K562 (cell line): Measurements from ENCODE around the gene DENND4C. TPM values are rescaled to one million over a fixed set of nuclear protein-coding genes. Genes with fewer than 3 reads are reported as not detected.
A peak's percentile ranks its signal among the peaks of the same experiment; 100 is the strongest.

ENCODE experiments used
- ATAC-seq: fragments of 200-7000 bp; cut with Tn5 transposase; 3 replicates; pipeline ENCODE4 v1.9.1; 2020; ENCODE audit warnings: moderate library complexity
- BruUV-seq: library from RNA; stranded (reverse); fragments of 400-500 nt; replicated peaks from 2 replicates; lab custom pipeline; 2021; lab: Mats Ljungman, UMichigan
- CTCF ChIA-PET: fragments of 300-600 bp; formaldehyde crosslinking; extraction: SDS; loops from one replicate; lab custom pipeline; 2021; ENCODE audit warnings: low intra/inter-chr PET ratio; lab: Yijun Ruan, JAX
- POLR2A ChIA-PET: fragments of 300-600, 350-650 bp; sonication (Branson Sonifier 250); formaldehyde crosslinking; extraction: SDS; loops from one replicate; lab custom pipeline; 2021; ENCODE audit warnings: antibody characterized with exemption, inconsistent platforms; lab: Yijun Ruan, JAX
- DNase-seq, 4 experiments: peaks; one replicate each; pipeline versions ENCODE4 v3.0.0 to v3.0.0-alpha.2; 2011 to 2018; ENCODE audit warnings: low spot score in 3 of 4, mixed read lengths in 3 of 4; ENCODE audit errors: extremely low read depth in 1 of 4
- FAIRE-seq: peaks from 2 replicates; lab custom pipeline; 2011; peaks lifted over from hg19 to GRCh38; lab: Jason Lieb, UNC
- H2AFZ ChIP-seq: 2 replicates; pipeline ENCODE4 v1.6.0; 2011; ENCODE audit warnings: low read depth, low read length, control low read depth, inconsistent platforms
- H3K27ac ChIP-seq: fragments of 200-600 bp; 3 replicates; pipeline ENCODE4 v1.8.0; 2011; ENCODE audit warnings: low read depth, mild to moderate bottlenecking, control low read depth, inconsistent platforms, low read length, moderate library complexity, mixed read lengths; ENCODE audit errors: extremely low read depth
- H3K27me3 ChIP-seq, 2 experiments: fragments of 300-600 bp in 1 of 2; 2 replicates in 1 of 2; 3 replicates in 1 of 2; pipeline versions ENCODE4 v1.6.0 to v1.8.0; 2011; ENCODE audit warnings: inconsistent platforms in 2 of 2, low read length in 2 of 2, mild to moderate bottlenecking in 1 of 2, mixed read lengths in 1 of 2, moderate library complexity in 1 of 2; ENCODE audit not compliant: control insufficient read depth in 2 of 2, insufficient read depth in 2 of 2
- H3K36me3 ChIP-seq: fragments of 300-600 bp; 3 replicates; pipeline ENCODE4 v1.8.0; 2011; ENCODE audit warnings: mild to moderate bottlenecking, low read length, inconsistent platforms; ENCODE audit not compliant: control insufficient read depth, insufficient read depth
- H3K4me1 ChIP-seq, 2 experiments: fragments of 200-600 bp in 1 of 2; replicated peaks in 1 of 2; 2 replicates in 1 of 2; 3 replicates in 1 of 2; pipeline versions ENCODE4 v1.5.1 to v1.8.0; 2011; ENCODE audit warnings: inconsistent platforms in 2 of 2, low read length in 2 of 2, mild to moderate bottlenecking in 1 of 2, mixed read lengths in 1 of 2, moderate library complexity in 1 of 2; ENCODE audit not compliant: control insufficient read depth in 2 of 2, insufficient read depth in 2 of 2
- H3K4me2 ChIP-seq: 2 replicates; pipeline ENCODE4 v1.6.1; 2011; ENCODE audit warnings: low read length, control low read depth, inconsistent platforms, mixed read lengths; ENCODE audit not compliant: insufficient read depth
- H3K4me3 ChIP-seq: fragments of 200-600 bp; sonication (generic), shearing (Covaris generic); 2 replicates; pipeline ENCODE4 v1.5.1; 2016; ENCODE audit warnings: control low read depth, inconsistent platforms
- H3K79me2 ChIP-seq: fragments of 200-600 bp; 3 replicates; pipeline ENCODE4 v1.8.0; 2011; ENCODE audit warnings: low read length, inconsistent platforms; ENCODE audit not compliant: control insufficient read depth, insufficient read depth
- H3K9ac ChIP-seq, 2 experiments: 2 replicates each; pipeline versions ENCODE4 v1.6.0 to v1.6.1; 2011; ENCODE audit warnings: low read depth in 2 of 2, low read length in 2 of 2, control low read depth in 1 of 2, inconsistent platforms in 1 of 2, mild to moderate bottlenecking in 1 of 2, mixed read lengths in 1 of 2; ENCODE audit not compliant: insufficient read depth in 1 of 2
- H3K9me1 ChIP-seq: one replicate; pipeline ENCODE4 v1.6.0; 2011; ENCODE audit warnings: inconsistent platforms, mild to moderate bottlenecking, low read length, moderate library complexity; ENCODE audit not compliant: control insufficient read depth, insufficient read depth
- H3K9me3 ChIP-seq: replicated peaks from 2 replicates; pipeline ENCODE4 v1.5.1; 2011; ENCODE audit warnings: low read depth, low read length, inconsistent platforms; ENCODE audit not compliant: control insufficient read depth, insufficient read depth
- H4K20me1 ChIP-seq: replicated peaks from 2 replicates; pipeline ENCODE4 v1.6.1; 2011; ENCODE audit warnings: low read length, inconsistent platforms, mixed read lengths; ENCODE audit not compliant: control insufficient read depth, insufficient read depth
- BCOR ChIP-seq: fragments of 450-650 bp; IDR thresholded peaks from 2 replicates; pipeline ENCODE4 v1.6.1; 2016
- DACH1 ChIP-seq: fragments of 450-650 bp; IDR thresholded peaks from 2 replicates; pipeline ENCODE4 v1.6.1; 2018; ENCODE audit not compliant: partially characterized antibody
- EP400 ChIP-seq: fragments of 450-650 bp; IDR thresholded peaks from 2 replicates; pipeline ENCODE4 v1.6.1; 2017; ENCODE audit warnings: antibody characterized with exemption, mild to moderate bottlenecking, moderate library complexity
- KLF13 ChIP-seq: fragments of 450-650 bp; IDR thresholded peaks from 2 replicates; pipeline ENCODE4 v1.6.1; 2016; ENCODE audit warnings: missing genetic modification characterization, low read depth, mild to moderate bottlenecking, missing compliant biosample characterization, moderate library complexity, borderline replicate concordance
- MECOM ChIP-seq: fragments of 250-450 bp; sonication (Bioruptor Pico); IDR thresholded peaks from 2 replicates; pipeline ENCODE4 v1.8.0; 2022; ENCODE audit warnings: inconsistent platforms
- PURB ChIP-seq: sonication (generic); formaldehyde crosslinking; IDR thresholded peaks from 2 replicates; pipeline ENCODE4 v1.9.0; 2021; ENCODE audit warnings: low read depth, mild to moderate bottlenecking, missing genetic modification reagents
- RBM25 ChIP-seq: fragments of 200-400 bp; formaldehyde crosslinking; IDR thresholded peaks from 2 replicates; pipeline ENCODE4 v1.6.1; 2018; ENCODE audit warnings: low read length, low read depth, moderate library complexity; ENCODE audit not compliant: severe bottlenecking
- RCOR1 ChIP-seq, 2 experiments: IDR thresholded peaks; 2 replicates each; pipeline ENCODE4 v1.6.1; 2012; ENCODE audit warnings: low read depth in 2 of 2, low read length in 2 of 2, borderline replicate concordance in 1 of 2, improper control_type of control experiment in 1 of 2
- SMC3 ChIP-seq: conservative IDR thresholded peaks from 2 replicates; pipeline ENCODE4 v1.6.1; 2011; ENCODE audit warnings: low read depth, low read length, improper control_type of control experiment; ENCODE audit not compliant: insufficient read depth
- SNIP1 ChIP-seq: fragments of 450-650 bp; IDR thresholded peaks from 2 replicates; pipeline ENCODE4 v1.7.1; 2017; ENCODE audit warnings: low read depth, mild to moderate bottlenecking
- TARDBP ChIP-seq: fragments of 450-650 bp; IDR thresholded peaks from 2 replicates; pipeline ENCODE4 v1.6.1; 2016
- TEAD1 ChIP-seq, 2 experiments: fragments of 450-650 bp in 1 of 2; sonication (generic) in 1 of 2; formaldehyde crosslinking; IDR thresholded peaks; 2 replicates each; pipeline versions ENCODE4 v1.4.0 to v1.8.0; 2020 to 2022; ENCODE audit warnings: mild to moderate bottlenecking in 2 of 2, missing genetic modification reagents in 1 of 2
- USF1 ChIP-seq: sonication (generic); formaldehyde crosslinking; IDR thresholded peaks from 2 replicates; pipeline ENCODE4 v1.9.0; 2022; ENCODE audit warnings: mild to moderate bottlenecking, missing genetic modification reagents
- ZNF140 ChIP-seq: fragments of 250-450 bp; sonication (Bioruptor Pico); IDR thresholded peaks from 2 replicates; pipeline ENCODE4 v1.8.0; 2021; ENCODE audit warnings: moderate library complexity, mild to moderate bottlenecking, inconsistent platforms
- WGBS: fragments of 100-300 bp; shearing (Covaris generic); methylation state at CpG from one replicate; pipeline ENCODE4 v1.1.6; 2016; ENCODE audit warnings: low coverage, mixed read lengths; ENCODE audit not compliant: insufficient coverage; ENCODE audit errors: missing lambda C conversion rate; 5-methylcytosine and 5-hydroxymethylcytosine counted together
- in situ Hi-C: fragments of 300-500 bp; cut with MboI; formaldehyde crosslinking; loops from 4 replicates; pipeline ENCODE4 v1.15.0; 2018; ENCODE audit warnings: inconsistent platforms, mixed read lengths
- intact Hi-C: fragments of 100-400 bp; cut with micrococcal nuclease; formaldehyde crosslinking; loops from 2 replicates; pipeline ENCODE4 v1.14.2; 2022
- polyA plus RNA-seq, 8 experiments: library from polyadenylated mRNA; depleted of rRNA in 4 of 8; stranded (reverse) in 5 of 8; unstranded in 3 of 8; fragments of >200 nt; fragmentation: Nextera tagmentation in 2 of 8; fragmentation: Illumina TruSeq in 1 of 8; extraction: Ambion mirVana in 2 of 8; extraction: Trizol in 1 of 8; gene quantifications; 2 replicates each; pipeline versions ENCODE4 v1.2.1 to v1.2.3, GENCODE V29; 2011 to 2014; ENCODE audit warnings: inconsistent platforms in 1 of 8, missing spikeins in 1 of 8
- total RNA-seq, 7 experiments: library from RNA; depleted of rRNA in 6 of 7; stranded (reverse); fragments of >200 nt in 6 of 7; fragmentation: Illumina TruSeq in 2 of 7; extraction: Trizol in 2 of 7; gene quantifications; 2 replicates each; pipeline versions ENCODE4 v1.2.1 to v1.2.3, GENCODE V29; 2011 to 2021; ENCODE audit warnings: low replicate concordance in 1 of 7

Gene DENND4C
- total and polyA plus RNA-seq, 9 of the 15 experiments (the other 6 are each of a cell fraction or from before 2014, with no cell fraction given), result 4.8 to 31.8 (median 13.9) TPM

DNA sequence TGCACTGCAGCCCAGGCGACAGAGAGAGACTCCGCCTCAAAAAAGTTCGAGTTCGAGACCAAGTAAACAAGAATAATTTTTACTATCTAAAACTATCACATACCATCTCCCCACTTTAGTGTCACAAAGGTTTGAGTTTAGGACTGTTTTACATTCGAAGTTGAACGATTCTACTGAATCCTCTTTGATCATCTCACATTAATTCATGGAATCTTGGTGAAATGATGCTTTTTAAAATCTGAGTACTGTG is 150.3 kb downstream of the DENND4C start (continued):
- no peak for TF ChIP-seq BCOR
- TF ChIP-seq, all 486 proteins: peak for 2

GRCh38 chr9:19381656-19382055 is 151.2 kb downstream of the DENND4C start:
- no peaks in the 10 kb centered on the region for H3K9me1 ChIP-seq
- 34% methylated on average over 2 of the region's 2 CpGs for WGBS
- intact Hi-C loops, result loop anchor here (2.0 to 10.0 kb wide), 3 partner anchors 27 to 187 kb away; partner anchors contain the start of gene ACER2
- peaks cover 47% of the 10 kb centered on the region for H3K79me2 ChIP-seq
- H3K4me1 ChIP-seq, result peaks cover 0 to 7% of the 10 kb centered on the region in 2 experiments; a peak in 2 of 5 replicates
- peak overlapping the region; percentile 88; the same call in 2 of the 3 replicates for H3K27ac ChIP-seq
- CTCF ChIA-PET, result no interaction called here
- H3K36me3 ChIP-seq, result peaks cover 32% of the 10 kb centered on the region
- DNase-seq (no peak), ATAC-seq (no peak), FAIRE-seq (no peak)
- BruUV-seq, result no TSS peak
- peak overlapping the region in 1 of 2 experiments; percentile 84; a peak in 2 of 4 replicates for H3K9ac ChIP-seq
- peak overlapping the region; percentile 95 for H3K4me2 ChIP-seq
- in situ Hi-C loops, result no loop called here
- peak overlapping the region; percentile 92; the same call in 1 of the 2 replicates for H3K4me3 ChIP-seq
- 0 out of 2 replicates have a peak, but pooled peaks cover 11% of the 10 kb centered on the region for H4K20me1 ChIP-seq
- H3K27me3 ChIP-seq, result no peaks in the 10 kb centered on the region
- POLR2A ChIA-PET, result interaction anchor here (0.6 kb wide), 1 partner anchor 18 kb away, joined by 3 read pairs; no protein-coding TSS in a partner anchor
- H3K9me3 ChIP-seq, result no peaks in the 10 kb centered on the region
- peak overlapping the region; percentile 88 for H2AFZ ChIP-seq
- TF ChIP-seq RCOR1 (IDR thresholded peaks at IDR 0.05; ENCODE audit: borderline replicate concordance in 1 of 2, low read depth in 2 of 2, low read length in 2 of 2) (peak in 1 of 2 experiments; percentile 28; a peak in 1 of 4 replicates), EP400 (0 out of 2 replicates have a peak, but pooled peaks have one; percentile 4), ZNF140 (no peak), SMC3 (no peak), PURB (CRISPR knock-in tag) (no peak), TEAD1 (CRISPR knock-in tag; IDR thresholded peaks at IDR 0.05) (no peak), RBM25 (peak; percentile 6), KLF13 (tag) (no peak), SNIP1 (no peak), MECOM (CRISPR knock-in tag) (no peak), TARDBP (no peak), DACH1 (peak; percentile 35), USF1 (CRISPR knock-in tag) (no peak)
